GM18873 (cell line): ENCODE results near the gene PHC3.

ENCODE experiments used
- ATAC-seq: cut with Tn5 transposase; IDR thresholded peaks from one replicate; pipeline ENCODE4 v1.9.1; 2021; ENCODE audit warnings: mild to moderate bottlenecking, moderate library complexity, moderate number of reproducible peaks; ENCODE audit not compliant: unreplicated experiment, low FRiP score

Gene PHC3

DNA sequence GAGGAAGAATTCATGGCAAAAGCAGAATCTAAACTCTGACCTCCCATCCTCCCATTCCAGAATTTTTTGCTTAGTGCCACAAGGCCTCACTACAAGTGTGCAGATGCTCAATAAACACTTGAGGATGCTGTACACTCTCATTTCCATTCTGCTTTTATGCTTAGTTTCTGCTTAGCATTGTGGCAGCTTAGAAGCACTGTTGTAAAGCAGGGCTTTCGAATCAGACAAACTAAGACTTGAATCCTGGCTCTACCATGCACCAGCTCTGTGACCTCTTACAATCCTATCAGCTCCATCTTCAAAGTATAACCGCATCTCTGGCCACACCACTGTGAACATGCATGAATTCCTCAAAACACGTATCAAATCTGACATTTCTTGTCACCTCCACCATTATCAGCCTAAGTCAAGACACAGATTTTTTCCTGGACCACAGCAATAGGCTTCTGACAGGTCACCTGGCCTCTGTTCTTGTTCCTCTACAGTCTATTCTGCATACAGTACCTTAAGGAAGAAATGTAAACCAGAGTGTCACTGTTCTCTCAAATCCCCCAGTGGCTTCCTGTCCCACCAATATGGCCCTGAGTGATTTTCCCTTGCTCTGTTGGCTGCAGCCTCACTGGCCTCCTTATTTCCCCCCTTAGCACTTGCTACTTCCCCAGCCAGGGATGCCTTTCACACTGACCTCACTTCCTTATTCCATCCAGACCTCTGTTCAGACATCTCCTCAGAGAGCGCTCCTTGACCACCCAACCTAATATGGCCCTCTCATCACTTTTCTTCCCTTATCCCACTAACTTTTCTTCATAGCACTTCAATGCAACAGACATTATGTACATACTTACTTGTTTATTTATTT is 8.1 kb upstream of the PHC3 start:
- no peak for ATAC-seq

DNA sequence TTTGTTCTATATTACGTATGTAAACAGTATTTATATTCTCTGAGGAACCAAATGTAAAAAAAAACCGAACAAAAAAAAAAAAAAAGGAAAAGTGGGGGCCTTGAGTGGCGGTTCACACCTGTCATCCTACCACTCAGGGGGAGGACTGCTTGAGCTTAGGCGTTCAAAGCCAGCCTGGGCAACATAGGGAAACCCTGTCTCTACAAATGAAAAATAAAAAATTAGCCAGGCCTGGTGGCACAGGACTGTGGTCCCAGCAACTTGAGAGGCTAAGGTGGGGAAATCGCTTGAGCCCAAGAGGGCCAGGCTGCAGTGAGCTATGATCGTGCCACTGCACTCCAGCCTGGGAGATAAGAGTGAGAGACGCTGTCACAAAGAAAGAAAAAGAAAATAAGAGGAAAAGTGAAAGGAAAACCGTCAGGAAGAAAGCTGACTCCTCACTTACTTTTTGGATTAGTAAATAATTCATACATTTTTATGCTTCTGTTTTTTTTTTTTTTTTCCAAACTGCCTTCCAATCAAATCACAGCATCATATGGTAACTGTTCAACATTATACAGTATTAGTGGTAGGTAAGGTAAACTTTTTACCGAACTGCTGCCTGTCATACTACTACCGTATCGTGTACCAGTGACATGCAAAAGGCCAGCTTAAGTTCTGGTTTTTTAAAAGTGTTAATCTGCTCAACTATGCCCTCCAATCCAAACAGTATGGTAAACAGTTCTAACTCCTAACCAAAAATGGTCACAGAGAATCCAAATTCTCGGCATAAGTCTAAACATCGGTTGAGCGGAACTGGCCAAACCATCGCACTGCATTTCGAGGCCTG is 1.2 kb downstream of the PHC3 start:
- ATAC-seq: peak; percentile 29

DNA sequence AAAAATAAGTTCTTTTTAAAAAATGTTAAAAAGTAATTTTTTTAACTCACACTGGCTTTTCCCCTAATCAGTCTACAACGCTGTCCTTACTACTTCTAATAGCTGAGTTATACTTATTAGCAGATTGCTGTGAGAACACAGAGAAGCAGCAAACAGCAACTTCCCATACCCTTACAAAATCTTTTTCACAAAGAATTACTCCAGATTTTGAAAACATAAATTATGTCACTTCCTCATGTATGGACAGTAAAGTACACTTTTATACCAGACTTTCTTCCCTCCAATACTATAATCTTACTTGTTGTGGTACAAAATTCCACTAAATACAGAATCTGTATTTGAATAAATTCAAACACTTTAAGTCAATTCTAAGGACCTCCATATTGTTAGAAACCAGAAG is 2.1 kb downstream of the PHC3 start:
- ATAC-seq: no peak

DNA sequence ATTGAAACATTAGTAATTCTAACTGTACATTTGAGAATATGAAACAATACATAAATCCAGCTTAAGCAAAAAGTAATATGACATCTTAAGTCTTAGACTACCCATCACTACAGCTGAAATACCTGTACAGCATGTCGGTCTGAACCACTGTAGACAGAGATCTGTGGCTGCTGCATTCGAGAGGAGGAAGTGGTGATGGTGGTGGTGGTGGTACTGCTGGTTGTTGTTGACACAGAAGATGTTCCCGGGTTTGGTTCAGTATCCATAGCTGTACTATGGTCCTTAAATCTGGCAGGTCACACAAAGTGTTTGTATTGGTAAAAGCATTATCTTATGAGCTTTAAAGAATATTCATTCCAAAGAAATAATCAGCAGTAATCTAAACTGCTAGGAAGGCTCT is 2.9 kb downstream of the PHC3 start:
- no peak for ATAC-seq

DNA sequence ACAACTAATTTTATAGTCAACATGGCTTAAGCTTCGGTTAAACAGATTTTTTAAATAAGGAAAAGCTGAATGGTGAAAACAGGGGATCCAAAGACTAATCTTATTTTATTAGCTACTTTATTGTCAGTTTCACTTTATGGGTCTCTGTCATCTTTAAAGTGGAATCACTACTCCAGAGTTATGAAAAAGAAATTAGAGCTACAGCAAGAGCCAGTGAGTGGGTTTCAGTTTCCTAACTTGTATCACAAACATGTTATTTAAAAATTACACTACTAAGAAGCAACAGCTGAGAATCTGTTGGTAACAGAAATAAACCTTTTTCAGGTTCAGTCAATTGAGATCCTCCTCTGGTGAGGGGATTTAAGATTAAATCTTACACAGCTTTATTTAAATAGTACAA is 10.0 kb downstream of the PHC3 start:
- ATAC-seq: no peak

DNA sequence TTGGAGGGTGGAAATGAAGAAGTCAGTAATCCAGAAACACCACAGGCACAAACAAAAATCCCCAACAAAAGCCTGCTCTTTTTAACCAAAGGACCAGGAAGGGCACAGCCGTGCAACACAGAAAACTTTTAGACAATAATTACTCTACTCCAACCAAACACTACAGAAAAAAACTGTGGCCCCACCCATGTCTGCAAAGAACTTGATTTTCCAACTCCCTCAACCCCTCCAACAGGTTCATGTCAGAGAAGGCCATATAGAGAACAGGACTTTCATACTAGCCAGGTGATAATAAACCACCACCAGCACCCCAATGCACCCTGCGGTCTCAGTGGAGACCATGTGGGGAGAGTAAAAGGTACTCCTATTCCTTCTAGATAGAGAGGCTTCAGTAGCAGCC is 16.8 kb downstream of the PHC3 start:
- ATAC-seq: no peak

DNA sequence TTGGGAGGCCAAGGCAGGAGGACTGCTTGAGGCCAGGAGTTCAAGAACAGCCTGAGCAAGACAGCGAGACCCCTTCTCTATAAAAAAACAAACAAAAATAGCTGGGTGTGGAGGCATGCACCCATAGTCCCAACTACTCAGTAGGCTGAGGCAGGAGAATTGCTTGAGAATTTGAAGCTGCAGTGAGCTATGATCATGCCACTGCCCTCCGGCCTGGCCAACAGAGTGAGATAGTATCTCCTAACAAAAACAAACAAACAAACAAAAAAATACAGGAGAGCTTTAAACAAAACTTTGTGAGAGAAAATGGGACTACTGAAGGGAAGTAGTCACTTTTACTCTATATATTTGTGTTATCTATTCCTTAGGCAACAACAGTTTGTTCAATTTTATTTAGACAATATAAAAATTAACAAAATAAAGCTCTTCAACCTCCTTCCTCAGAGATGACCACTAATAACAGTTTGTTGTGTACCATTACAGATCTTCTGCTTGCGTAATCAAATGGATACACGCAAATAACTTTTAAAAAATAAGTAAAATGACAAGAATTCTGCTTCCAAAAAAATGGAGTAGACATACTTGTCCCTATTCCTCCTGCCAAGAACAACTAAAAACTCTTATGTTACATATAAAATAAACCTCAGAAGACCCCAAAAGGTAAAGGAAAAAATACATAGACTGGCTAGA is 17.4 kb downstream of the PHC3 start:
- ATAC-seq: no peak

DNA sequence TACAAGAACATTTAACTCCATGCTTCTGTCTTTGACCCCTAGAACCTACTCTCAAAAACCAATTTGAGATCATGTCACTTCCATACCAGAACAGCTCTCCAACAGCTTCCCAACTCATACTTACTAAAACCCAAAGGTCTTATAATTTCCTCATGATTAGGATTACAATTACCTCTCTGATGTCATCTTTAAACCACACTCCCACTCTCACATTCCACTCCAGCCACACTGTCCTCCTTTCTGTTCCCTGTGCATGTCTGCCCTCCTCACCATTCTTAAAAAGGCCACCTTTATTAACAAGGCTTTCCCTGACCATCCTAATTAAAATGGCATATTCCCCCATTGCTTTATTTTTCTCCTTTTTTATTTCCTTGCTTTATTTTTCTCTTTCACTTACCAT is 18.9 kb downstream of the PHC3 start:
- no peak for ATAC-seq

DNA sequence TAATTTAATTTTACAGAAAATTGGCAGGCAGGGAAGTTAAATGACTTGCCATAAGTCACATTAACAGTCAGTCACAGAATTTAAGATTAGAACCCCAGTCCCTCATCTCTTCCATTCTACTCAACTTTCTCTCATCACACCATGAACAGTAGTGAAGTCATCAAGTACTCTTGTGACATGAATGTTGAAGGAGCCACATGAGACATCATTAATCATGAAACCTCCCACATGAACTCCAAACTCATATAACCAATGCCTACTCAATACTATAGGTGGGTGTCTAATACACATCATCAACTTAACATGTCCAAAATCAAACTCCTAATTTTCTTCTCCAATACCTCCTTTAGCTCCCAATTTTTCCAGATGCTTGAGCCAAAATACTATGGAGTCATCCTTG is 19.5 kb downstream of the PHC3 start:
- no peak for ATAC-seq

DNA sequence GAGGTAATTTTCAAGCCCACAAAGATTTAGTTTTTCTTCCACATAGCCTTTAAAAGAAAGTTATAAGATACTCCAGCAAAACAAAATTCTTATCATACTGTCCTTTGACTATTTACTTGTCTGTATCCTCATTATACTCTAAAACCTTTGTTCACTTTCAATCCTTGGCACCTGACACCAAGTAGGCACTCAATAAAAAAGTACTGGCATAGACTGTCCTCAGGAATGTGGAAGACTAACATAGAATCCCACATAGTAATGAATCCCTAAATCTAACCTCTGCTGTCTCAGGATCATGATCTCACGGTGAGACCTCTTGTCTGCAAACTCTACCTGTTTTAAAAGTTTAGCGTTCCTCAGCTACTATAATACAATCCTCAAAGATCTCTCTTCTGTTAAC is 21.6 kb downstream of the PHC3 start:
- ATAC-seq: no peak

DNA sequence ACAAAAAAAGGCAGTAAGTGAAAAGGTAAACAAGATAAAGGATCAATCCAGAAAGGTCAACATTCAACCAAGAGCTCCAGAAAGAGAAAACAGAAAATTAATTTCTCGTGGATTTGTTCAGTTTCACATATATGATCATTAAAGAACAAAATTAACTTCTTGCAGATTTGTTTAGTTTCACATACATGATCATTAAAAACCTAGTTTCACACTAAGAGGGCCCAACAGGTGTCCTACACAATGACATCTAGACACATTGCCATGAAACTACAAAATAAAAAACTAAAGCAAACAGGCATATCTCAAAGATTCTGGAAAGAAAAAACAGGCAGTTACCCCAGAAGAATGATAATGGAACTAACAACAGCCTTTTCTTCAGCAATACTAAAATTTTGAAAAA is 22.1 kb downstream of the PHC3 start:
- no peak for ATAC-seq

DNA sequence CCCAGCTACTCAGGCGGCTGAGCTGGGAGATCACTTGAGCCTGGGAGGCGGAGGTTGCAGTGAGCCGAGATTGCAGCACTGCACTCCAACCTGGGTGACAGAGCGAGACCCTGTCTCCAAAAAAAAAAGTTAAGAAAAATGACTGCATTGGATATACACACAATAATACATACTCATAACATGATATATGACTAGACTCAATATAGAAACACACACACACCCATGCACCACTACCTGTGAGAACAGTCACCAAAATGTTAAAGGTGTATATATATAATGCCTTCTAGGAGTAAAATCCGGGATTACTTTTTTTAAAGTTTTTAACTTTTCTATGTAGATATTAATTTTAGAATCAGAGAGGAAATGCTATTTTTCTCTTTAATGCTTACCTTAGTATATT is 25.9 kb downstream of the PHC3 start:
- no peak for ATAC-seq

DNA sequence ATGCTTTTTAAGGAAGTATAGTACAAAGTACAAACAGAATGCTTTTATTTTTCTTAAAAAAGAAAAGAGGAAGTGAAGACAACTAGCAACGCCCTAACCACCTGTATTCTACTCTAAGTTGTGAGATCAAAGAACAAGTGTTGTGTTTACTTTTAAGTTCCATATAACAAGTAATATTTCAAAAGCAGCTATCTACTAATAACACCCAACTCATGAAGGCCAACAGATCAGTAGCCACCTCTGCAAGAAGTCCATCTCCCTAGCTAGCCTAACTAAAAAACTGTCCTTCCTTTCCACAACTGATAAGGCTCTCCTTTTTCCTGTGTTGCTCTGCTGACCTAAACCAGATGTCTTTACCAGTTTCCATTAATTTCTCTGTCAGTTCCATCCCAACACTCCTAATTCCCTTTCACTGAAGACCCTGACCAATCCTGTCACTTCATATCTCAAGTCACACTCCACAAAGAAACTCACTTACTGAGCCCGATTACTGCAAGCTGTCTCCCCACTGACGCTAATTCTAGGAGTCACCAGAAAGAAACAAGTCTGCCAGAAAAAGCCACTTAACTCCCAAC is 26.9 kb downstream of the PHC3 start:
- ATAC-seq: peak; percentile 82

DNA sequence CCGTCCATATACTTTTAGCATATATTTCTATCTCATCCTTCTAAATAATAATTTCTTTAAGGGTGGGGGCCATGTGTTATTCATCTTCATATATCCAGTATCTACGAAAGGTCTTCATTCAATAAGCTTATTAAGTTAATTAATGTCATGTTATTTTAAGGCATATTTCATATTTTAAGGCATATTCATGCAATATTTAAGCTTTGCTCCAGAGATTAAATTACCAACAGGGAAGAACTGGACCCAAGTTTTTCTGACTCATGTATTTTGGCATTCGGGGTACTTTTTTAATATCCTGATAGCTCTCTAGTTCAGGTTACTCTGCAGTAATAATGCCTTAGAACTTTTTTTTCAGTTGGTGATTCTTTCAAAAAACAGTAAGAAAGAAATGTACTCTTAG is 27.4 kb downstream of the PHC3 start:
- ATAC-seq: no peak

DNA sequence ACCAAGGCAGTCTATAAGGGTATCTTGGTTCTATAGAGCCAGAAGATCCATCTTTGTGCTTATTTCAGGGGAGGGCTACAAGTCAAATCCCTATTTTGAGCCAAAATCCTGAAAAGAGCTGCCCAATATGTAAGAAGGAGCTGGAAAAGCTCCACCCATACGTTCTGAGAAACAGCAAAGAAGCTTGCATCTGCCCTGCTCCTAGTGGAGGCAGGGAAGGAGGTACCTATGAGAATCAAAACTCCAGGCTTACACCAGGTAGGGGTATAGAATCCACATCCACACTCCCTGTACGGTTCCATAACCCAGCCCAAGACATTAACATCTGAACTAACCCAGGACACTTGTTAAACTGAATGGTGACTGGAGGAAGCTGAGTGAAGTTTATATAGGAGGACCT is 30.0 kb downstream of the PHC3 start:
- ATAC-seq: no peak

DNA sequence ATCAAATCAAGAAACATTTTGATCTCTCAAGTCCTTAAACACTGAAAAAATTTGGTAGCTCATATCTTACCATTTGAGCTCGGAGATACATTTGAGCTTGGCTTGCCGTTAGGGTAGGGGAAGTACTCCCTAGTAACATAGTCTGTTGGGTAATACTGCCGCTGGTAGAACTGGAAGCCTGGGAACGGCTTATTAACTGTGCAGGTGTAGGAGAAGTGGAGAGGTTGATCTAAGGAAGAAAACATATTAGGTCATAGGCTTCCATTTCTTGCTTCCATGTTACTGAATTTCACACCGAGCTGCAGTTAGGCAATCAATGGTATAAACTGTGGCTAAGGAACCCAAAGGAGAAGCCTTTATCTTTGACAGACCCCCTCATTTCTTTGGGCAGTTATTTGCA is 32.5 kb downstream of the PHC3 start:
- no peak for ATAC-seq

DNA sequence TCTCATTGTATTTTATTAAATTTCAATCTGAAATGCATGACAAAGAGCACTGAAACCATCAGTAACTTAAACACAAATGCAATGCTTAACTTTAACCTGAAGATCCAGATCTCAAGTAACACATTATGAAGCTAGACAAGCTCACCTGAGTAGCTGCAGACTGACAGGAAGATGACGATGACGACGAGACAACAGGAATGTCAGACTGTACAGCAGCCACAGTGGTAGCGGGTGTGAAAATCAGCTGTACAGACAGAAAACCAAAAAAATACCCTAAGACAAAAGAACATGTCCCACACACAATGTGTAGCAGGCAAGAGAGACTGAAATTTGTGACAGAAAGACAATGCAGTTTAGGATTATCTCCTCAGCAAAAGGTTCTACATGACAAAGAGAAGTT is 36.3 kb downstream of the PHC3 start:
- no peak for ATAC-seq

DNA sequence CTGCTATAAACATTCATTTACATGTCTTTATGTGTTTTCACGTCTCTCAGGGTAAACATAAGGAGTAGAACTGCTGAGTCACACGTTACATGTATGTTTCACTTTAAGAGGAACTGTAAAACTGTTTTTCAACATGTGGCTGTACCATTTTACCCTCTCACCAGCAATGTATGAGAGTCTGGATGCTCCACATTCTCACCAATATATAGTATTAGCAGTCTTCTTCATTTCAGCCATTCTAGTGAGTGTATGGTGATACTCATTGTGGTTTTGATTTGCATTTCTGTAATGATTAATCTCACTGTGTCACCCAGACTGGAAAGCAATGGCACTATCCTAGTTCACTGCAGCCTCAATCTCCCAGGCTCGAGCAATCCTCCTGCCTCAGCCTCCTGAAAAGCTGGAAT is 37.1 kb downstream of the PHC3 start:
- ATAC-seq: peak; percentile 96

DNA sequence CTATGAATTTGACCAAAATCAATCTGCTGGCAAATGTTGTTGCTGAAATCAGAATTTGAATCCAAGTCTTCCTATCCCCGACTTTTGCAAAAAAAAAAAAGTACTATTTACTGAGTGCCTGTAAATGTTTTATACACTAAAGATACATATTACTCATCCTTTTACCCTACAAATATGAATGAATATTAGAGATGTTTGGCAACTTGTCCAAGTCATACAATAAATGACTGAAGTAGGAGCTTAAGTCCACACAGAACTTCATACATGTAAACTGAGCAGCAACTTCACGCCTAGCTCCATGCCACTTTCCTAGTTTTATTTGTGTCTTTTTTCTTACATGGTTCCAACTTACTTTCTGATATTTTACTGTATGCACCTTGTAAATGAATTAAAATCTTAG is 39.2 kb downstream of the PHC3 start:
- no peak for ATAC-seq

DNA sequence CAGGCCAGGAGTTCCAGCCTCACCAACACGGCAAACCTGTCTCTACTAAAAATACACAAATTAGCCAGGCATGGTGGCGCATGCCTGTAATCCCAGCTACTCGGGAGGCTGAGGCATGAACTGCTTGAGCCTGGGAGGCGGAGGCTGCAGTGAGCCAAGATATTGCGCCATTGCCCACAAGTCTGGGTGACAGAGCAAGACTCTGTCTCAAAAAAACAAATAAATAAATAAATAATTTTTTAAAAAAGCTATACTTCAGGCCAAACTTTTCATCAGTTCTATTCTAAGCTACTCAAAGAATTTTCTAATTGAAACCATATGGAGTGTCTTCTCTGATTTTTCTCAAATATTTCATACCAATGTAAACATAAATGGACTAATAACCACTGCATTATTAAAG is 43.5 kb downstream of the PHC3 start:
- ATAC-seq: no peak

DNA sequence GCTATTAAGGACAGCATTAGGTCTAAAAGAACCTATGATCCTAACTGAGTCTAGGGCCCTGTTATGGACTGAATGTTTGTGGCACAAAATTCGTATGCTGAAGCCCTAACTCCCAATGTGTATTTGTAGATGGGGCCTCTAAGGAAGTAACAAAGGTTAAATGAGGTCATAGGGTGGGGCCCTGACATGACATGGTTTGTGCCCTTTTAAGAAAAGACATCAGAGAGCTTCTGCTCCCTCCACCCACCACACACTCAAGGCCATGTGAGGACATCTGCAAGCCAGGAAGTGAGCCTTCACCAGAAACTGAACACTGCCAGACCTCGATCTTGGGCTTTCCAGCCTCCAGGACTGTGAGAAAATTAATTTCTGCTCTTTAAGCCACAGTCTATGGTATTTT is 49.2 kb downstream of the PHC3 start:
- ATAC-seq: no peak
